Measurements from ENCODE around the gene PKDREJ.

GRCh38 chr22:46240073-46240472 lies 23.1 kb downstream of the PKDREJ start:
- TF ChIP-seq CTCF (conservative IDR thresholded peaks at IDR 0.05 in 1 of 2, IDR thresholded peaks at IDR 0.05 in 1 of 2; ENCODE audit: low read depth in 1 of 2, low read length in 2 of 2) (no peak), EZH2 (IDR thresholded peaks at IDR 0.05; ENCODE audit: low read length, missing control alignments) (no peak)

Data from fibroblast of lung (primary cell).